HepG2 (cell line): Measurements from ENCODE around the gene TIMM10. TPM values are rescaled to one million over a fixed set of nuclear protein-coding genes. Genes with fewer than 3 reads are reported as not detected.

Source experiments
- CSRNP2 ChIP-seq: sonication (generic); formaldehyde crosslinking; conservative IDR thresholded peaks from 2 replicates; pipeline ENCODE4 v1.8.0; 2022; ENCODE audit warnings: low read depth, missing genetic modification reagents
- DMTF1 ChIP-seq: sonication (generic); formaldehyde crosslinking; IDR thresholded peaks from 2 replicates; pipeline ENCODE4 v1.4.0; 2020; ENCODE audit warnings: mild to moderate bottlenecking, missing genetic modification reagents
- GATA4 ChIP-seq: sonication (generic); IDR thresholded peaks from 2 replicates; pipeline ENCODE4 v1.6.1; 2016; ENCODE audit warnings: antibody characterized with exemption, low read depth, borderline replicate concordance
- HBP1 ChIP-seq: IDR thresholded peaks from 2 replicates; pipeline ENCODE4 v1.6.1; 2016; ENCODE audit warnings: low read depth, control low read depth
- HMG20A ChIP-seq: IDR thresholded peaks from 2 replicates; pipeline ENCODE4 v1.6.1; 2016; ENCODE audit warnings: borderline replicate concordance
- JDP2 ChIP-seq: sonication (generic); formaldehyde crosslinking; IDR thresholded peaks from 2 replicates; pipeline ENCODE4 v1.8.1; 2022; ENCODE audit warnings: missing genetic modification reagents, borderline replicate concordance
- PATZ1 ChIP-seq: sonication (generic); formaldehyde crosslinking; IDR thresholded peaks from 2 replicates; pipeline ENCODE4 v1.4.0; 2020; ENCODE audit warnings: missing genetic modification reagents
- PLRG1 ChIP-seq: fragments of 450-650 bp; conservative IDR thresholded peaks from 2 replicates; pipeline ENCODE4 v1.6.1; 2016
- RXRB ChIP-seq: IDR thresholded peaks from 2 replicates; pipeline ENCODE4 v1.6.1; 2016; ENCODE audit warnings: borderline replicate concordance, missing genetic modification reagents, missing compliant biosample characterization
- SMAD9 ChIP-seq: sonication (generic); formaldehyde crosslinking; IDR thresholded peaks from 2 replicates; pipeline ENCODE4 v1.5.1; 2020; ENCODE audit warnings: mild to moderate bottlenecking, missing genetic modification reagents
- TFDP1 ChIP-seq: IDR thresholded peaks from 2 replicates; pipeline ENCODE4 v1.6.1; 2016; ENCODE audit warnings: missing compliant biosample characterization, missing genetic modification reagents, borderline replicate concordance
- U2AF2 ChIP-seq: fragments of 200-400 bp; formaldehyde crosslinking; IDR thresholded peaks from 2 replicates; pipeline ENCODE4 v1.6.1; 2017; ENCODE audit warnings: low read depth, mild to moderate bottlenecking, low read length
- YEATS4 ChIP-seq: sonication (generic); formaldehyde crosslinking; IDR thresholded peaks from 2 replicates; pipeline ENCODE4 v1.4.0; 2020; ENCODE audit warnings: missing genetic modification reagents, borderline replicate concordance
- ZNF124 ChIP-seq: sonication (generic); formaldehyde crosslinking; IDR thresholded peaks from 2 replicates; pipeline ENCODE4 v1.4.0; 2020; ENCODE audit warnings: missing genetic modification reagents
- ZNF296 ChIP-seq: sonication (generic); formaldehyde crosslinking; conservative IDR thresholded peaks from 2 replicates; pipeline ENCODE4 v1.5.0; 2020; ENCODE audit warnings: mild to moderate bottlenecking, missing genetic modification reagents
- ZNF577 ChIP-seq: sonication (generic); formaldehyde crosslinking; IDR thresholded peaks from 2 replicates; pipeline ENCODE4 v1.4.0; 2020; ENCODE audit warnings: mild to moderate bottlenecking, low read depth, missing genetic modification reagents, borderline replicate concordance
- ZNF598 ChIP-seq: sonication (generic); formaldehyde crosslinking; IDR thresholded peaks from 2 replicates; pipeline ENCODE4 v1.5.1; 2020; ENCODE audit warnings: mild to moderate bottlenecking, missing genetic modification reagents, borderline replicate concordance
- ZNF7 ChIP-seq: IDR thresholded peaks from 2 replicates; pipeline ENCODE4 v1.6.1; 2016; ENCODE audit warnings: missing biosample characterization, missing genetic modification reagents
- ZNF790 ChIP-seq: sonication (generic); formaldehyde crosslinking; IDR thresholded peaks from 2 replicates; pipeline ENCODE4 v1.8.0; 2022; ENCODE audit warnings: missing genetic modification reagents, mild to moderate bottlenecking, borderline replicate concordance
- ZNF841 ChIP-seq: sonication (generic); formaldehyde crosslinking; IDR thresholded peaks from 2 replicates; pipeline ENCODE4 v1.8.1; 2023; ENCODE audit warnings: missing genetic modification reagents, borderline replicate concordance
- polyA plus RNA-seq, 8 experiments: library from polyadenylated mRNA; depleted of rRNA in 3 of 8; stranded (reverse) in 7 of 8; unstranded in 1 of 8; fragments of >200 nt; fragmentation: Illumina TruSeq in 4 of 8; extraction: Trizol in 4 of 8; gene quantifications; 2 replicates each; pipeline versions ENCODE4 v1.2.1 to v1.2.3, GENCODE V29; 2011 to 2016; ENCODE audit warnings: low read depth in 4 of 8, missing spikeins in 1 of 8, mixed read lengths in 1 of 8; ENCODE audit not compliant: insufficient read depth in 1 of 8
- total RNA-seq, 5 experiments: library from RNA; depleted of rRNA; stranded (reverse); fragments of >200 nt; fragmentation: Illumina TruSeq; extraction: Trizol; gene quantifications; 2 replicates each; pipeline ENCODE4 v1.2.3, GENCODE V29; 2016; ENCODE audit warnings: low read depth in 1 of 5

TIMM10 gene
- total and polyA plus RNA-seq, 2 of the 13 experiments (the other 11 are each of a cell fraction or from before 2014, with no cell fraction given) = 67.8 to 82.2 TPM

- TF ChIP-seq ZNF577 (no peak), TFDP1 (peak; percentile 93), ZNF296 (CRISPR knock-in tag) (no peak), SMAD9 (CRISPR knock-in tag) (no peak), YEATS4 (CRISPR knock-in tag) (peak; percentile 94), ZNF598 (CRISPR knock-in tag) (no peak), ZNF790 (0 out of 2 replicates have a peak, but pooled peaks have one; percentile 23), PLRG1 (no peak), ZNF841 (CRISPR knock-in tag) (0 out of 2 replicates have a peak, but pooled peaks have one; percentile 14), RXRB (CRISPR knock-in tag) (peak; percentile 58; the same call in 1 of the 2 replicates), PATZ1 (CRISPR knock-in tag) (peak; percentile 5; the same call in 1 of the 2 replicates), ZNF124 (CRISPR knock-in tag) (peak; percentile 47; the same call in 1 of the 2 replicates), ZNF7 (CRISPR knock-in tag) (no peak), HBP1 (CRISPR knock-in tag) (peak; percentile 86), GATA4 (no peak), CSRNP2 (CRISPR knock-in tag) (no peak), DMTF1 (no peak), U2AF2 (no peak), HMG20A (CRISPR knock-in tag) (no peak), JDP2 (CRISPR knock-in tag) (no peak)
Measured at GRCh38 chr11:57530596-57531507, at the start of gene TIMM10 (continued).
